Esophagus squamous epithelium (tissue), 5 donors: ENCODE results near the gene CPA2. TPM values are rescaled to one million over a fixed set of nuclear protein-coding genes. Genes with fewer than 3 reads are reported as not detected.

Experiments used
- DNase-seq: peaks from one replicate; lab custom pipeline; 2025; lab: John Stamatoyannopoulos, UW
- H3K27ac ChIP-seq, 4 donors: fragments of 200-600 bp; sonication (generic); one replicate each; pipeline ENCODE4 v1.5.1; 2016 to 2019; ENCODE audit warnings: mild to moderate bottlenecking in 1 of 4
- H3K27me3 ChIP-seq, 4 donors: fragments of 200-600 bp; sonication (generic); 1 replicate in 3 of 4; 2 replicates in 1 of 4; pipeline versions ENCODE4 v1.5.1 to v1.6.0; 2017 to 2021; ENCODE audit warnings: antibody characterized with exemption in 1 of 4
- H3K36me3 ChIP-seq, 3 donors: fragments of 200-600 bp; sonication (generic); one replicate each; pipeline ENCODE4 v1.5.1; 2016 to 2019
- H3K4me1 ChIP-seq, 3 donors: fragments of 200-600 bp; sonication (generic); one replicate each; pipeline ENCODE4 v1.5.1; 2017 to 2019
- H3K4me3 ChIP-seq, 4 donors: fragments of 200-600 bp; sonication (generic); 1 replicate in 3 of 4; 2 replicates in 1 of 4; pipeline ENCODE4 v1.5.1; 2016 to 2019; ENCODE audit warnings: mild to moderate bottlenecking in 2 of 4, moderate library complexity in 1 of 4
- H3K9me3 ChIP-seq, 3 donors: fragments of 200-600 bp; sonication (generic); one replicate each; pipeline ENCODE4 v1.5.1; 2016 to 2019
- POLR2A ChIP-seq, 4 donors: fragments of 450-650 bp; IDR thresholded peaks; one replicate each; pipeline ENCODE4 v1.6.1; 2017; ENCODE audit warnings: antibody characterized with exemption in 4 of 4, mild to moderate bottlenecking in 4 of 4, moderate library complexity in 3 of 4
- WGBS, 2 donors: methylation state at CpG; one replicate each; pipeline ENCODE4 v1.1.5; 2018; 5-methylcytosine and 5-hydroxymethylcytosine counted together
- intact Hi-C: fragments of 100-400 bp; cut with DNase I; formaldehyde crosslinking; loops from one replicate; pipeline ENCODE4 v1.15.0; 2022
- total RNA-seq, 4 donors: library from RNA; depleted of rRNA; stranded (reverse); fragments of >200 nt; gene quantifications; one replicate each; pipeline ENCODE4 v1.1.0, GENCODE V29; 2016
- TF ChIP-seq, protein P1 (sequence below), 6 experiments: fragments of 450-650 bp in 4 of 6; fragments of 200-600 bp in 2 of 6; sonication (generic) in 2 of 6; IDR thresholded peaks; one replicate each; pipeline ENCODE4 v1.5.1; 2016 to 2019; ENCODE audit warnings: antibody characterized with exemption in 6 of 6, mild to moderate bottlenecking in 4 of 6, moderate library complexity in 4 of 6
- donor health status: DM: yes; HTN: yes; CAD: no.

CPA2 gene
- total RNA-seq, 4 donors from 2014 or later, result not detected

DNA sequence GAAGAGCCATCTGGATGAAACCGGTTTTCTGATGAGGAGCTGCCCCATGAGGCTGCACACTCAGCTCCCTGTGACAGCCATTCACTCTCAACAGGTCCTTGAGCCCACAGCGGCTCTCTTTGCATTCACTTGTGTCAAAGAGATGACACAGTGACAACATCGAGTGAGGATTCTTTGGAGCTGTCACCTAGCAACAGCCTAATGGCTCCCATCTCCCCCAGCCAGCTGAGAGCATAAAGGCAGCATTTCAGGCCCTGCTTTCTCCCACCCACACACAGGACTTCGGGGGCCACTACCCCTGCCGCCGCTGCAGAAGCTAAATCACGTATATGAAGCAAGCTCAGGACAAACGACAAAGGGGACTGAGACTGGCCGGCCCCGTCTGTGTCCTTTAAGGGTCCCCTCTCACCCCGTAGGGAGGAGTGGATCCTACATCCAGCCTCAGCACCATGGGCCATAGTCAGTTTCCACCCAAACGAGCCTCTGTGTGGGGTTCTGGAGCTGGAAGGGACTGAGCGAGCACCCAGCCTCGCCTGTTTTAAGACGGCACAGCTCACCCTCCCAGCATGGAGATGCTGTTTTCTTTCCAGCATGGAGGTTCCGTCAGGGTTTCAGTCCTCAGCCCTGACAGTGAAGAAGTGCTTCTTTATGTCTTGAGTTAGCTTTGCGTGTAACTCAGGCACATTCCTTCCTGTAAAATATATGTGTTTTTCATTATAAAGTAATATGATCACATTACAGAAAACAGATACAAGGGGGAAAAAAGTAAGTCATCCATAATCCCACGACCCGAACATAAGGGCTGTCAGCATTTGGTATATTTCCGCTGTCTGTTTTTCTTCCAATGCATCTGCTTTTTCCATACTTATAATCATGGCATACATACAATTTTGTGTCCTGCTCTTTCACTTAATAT lies 31.2 kb downstream of the CPA2 start:
- 85 to 88% methylated on average over 17 to 19 of the region's 20 CpGs for WGBS, 2 donors
- no peaks in the 10 kb centered on the region for H3K36me3 ChIP-seq
- no peak overlapping the region for H3K27ac ChIP-seq
- H3K4me1 ChIP-seq, result peaks cover 12 to 45% (median 16%) of the 10 kb centered on the region in 3 donors
- intact Hi-C loops, result no loop called here
- H3K9me3 ChIP-seq, result no peaks in the 10 kb centered on the region
- no peaks in the 10 kb centered on the region for H3K27me3 ChIP-seq
- no peak for DNase-seq
- TF ChIP-seq, protein P1, sequence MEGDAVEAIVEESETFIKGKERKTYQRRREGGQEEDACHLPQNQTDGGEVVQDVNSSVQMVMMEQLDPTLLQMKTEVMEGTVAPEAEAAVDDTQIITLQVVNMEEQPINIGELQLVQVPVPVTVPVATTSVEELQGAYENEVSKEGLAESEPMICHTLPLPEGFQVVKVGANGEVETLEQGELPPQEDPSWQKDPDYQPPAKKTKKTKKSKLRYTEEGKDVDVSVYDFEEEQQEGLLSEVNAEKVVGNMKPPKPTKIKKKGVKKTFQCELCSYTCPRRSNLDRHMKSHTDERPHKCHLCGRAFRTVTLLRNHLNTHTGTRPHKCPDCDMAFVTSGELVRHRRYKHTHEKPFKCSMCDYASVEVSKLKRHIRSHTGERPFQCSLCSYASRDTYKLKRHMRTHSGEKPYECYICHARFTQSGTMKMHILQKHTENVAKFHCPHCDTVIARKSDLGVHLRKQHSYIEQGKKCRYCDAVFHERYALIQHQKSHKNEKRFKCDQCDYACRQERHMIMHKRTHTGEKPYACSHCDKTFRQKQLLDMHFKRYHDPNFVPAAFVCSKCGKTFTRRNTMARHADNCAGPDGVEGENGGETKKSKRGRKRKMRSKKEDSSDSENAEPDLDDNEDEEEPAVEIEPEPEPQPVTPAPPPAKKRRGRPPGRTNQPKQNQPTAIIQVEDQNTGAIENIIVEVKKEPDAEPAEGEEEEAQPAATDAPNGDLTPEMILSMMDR (IDR thresholded peaks at IDR 0.05), result no peak
- TF ChIP-seq POLR2A (IDR thresholded peaks at IDR 0.05), result no peak
- H3K4me3 ChIP-seq, result no peak overlapping the region

DNA sequence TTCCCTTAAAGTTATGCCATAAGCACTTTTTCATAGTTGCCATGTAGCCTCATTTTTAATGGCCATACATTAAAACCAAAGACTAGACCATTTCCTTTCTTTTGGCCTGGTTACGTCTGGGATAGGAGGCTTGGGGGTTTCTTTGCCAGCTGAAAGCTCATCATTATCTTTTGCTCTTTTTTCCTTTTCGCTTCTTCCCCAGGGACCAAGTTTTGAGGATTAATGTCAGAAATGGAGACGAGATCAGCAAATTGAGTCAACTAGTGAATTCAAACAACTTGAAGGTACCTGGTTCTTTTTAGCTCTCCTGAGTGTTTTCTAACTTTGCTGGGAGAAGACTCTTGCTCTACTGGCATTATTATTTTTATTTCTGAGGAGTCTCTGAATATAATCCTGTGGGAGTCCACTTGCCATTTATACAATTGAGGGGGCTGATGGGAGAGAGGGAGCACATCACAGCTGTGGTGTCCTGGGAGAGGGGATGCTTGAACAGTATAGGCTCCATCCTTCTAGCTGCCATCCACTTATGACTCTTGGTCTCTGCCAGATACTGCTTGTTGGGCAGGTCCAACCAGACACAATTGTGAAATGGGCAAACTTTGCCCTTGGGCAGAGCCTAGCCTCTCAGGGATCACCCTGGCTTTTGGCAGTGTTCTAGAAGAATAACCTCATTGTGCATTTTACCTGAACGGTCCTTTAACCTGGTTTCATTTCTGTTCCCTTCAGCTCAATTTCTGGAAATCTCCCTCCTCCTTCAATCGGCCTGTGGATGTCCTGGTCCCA lies 32.1 kb downstream of the CPA2 start:
- H3K27ac ChIP-seq, result peak overlapping the region in 1 of 4 donors; percentile 33
- no peak overlapping the region for H3K4me3 ChIP-seq
- intact Hi-C loops, result no loop called here
- no peak for TF ChIP-seq POLR2A (IDR thresholded peaks at IDR 0.05)
- TF ChIP-seq, protein P1 (IDR thresholded peaks at IDR 0.05), result no peak
- H3K36me3 ChIP-seq, result no peaks in the 10 kb centered on the region
- peaks cover 9 to 36% (median 10%) of the 10 kb centered on the region in 3 donors for H3K4me1 ChIP-seq
- WGBS, 2 donors, result 59 to 72% methylated on average over 5 of the region's 5 CpGs
- no peaks in the 10 kb centered on the region for H3K9me3 ChIP-seq
- H3K27me3 ChIP-seq, result no peaks in the 10 kb centered on the region
- no peak for DNase-seq

DNA sequence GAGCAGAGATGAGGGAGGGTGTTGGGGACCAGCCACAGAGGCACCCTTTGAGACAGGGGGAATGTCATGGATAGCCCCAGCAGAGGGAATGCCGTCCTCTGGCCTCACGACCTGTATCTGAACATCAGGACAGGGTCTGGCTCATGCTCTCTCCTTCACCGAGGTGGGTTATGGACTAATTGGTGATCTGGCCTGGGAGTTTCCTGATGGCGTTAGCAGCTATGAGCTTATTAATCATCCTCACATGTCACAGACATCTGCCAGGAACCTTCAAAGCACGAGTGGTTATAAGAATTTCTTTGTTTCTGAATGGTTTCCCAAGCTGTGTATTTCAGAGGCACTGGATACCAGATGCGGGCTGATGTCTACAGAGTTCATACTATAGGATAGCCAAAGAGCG lies 33.2 kb downstream of the CPA2 start:
- Histone ChIP-seq H3K4me3 (no peak overlapping the region), H3K4me1 (peaks cover 0 to 25% (median 8%) of the 10 kb centered on the region in 3 donors), H3K27me3 (no peaks in the 10 kb centered on the region), H3K27ac (no peak overlapping the region), H3K9me3 (no peaks in the 10 kb centered on the region), H3K36me3 (no peaks in the 10 kb centered on the region)
- WGBS, 2 donors, result 63 to 82% methylated on average over 5 of the region's 7 CpGs
- intact Hi-C loops, result no loop called here
- DNase-seq, result no peak
- TF ChIP-seq, protein P1 (IDR thresholded peaks at IDR 0.05), result no peak
- no peak for TF ChIP-seq POLR2A (IDR thresholded peaks at IDR 0.05)

DNA sequence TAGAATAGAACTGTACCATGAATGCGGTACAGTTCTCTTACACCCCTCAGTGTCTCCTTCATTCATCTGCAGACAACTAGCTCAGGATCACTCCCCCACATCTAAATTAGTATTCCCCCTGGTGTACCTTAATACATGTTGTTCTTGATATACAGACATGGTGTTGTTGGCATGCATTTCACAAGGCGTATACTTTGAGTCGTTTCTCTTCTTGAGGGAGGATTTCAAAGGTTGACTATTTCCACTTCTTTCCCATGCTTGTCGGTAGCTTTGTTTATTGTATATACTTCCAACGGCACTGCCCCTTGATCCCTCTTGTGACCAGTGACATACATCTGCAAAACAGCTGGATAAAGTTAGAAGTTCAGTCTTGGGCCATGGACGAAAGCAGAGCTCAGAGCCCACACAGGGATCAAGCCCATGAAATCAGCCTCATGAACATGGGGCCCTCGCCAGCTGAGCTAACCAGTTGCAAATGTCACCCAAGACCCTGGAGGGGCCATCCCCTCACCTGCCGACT lies 34.9 kb downstream of the CPA2 start:
- H3K27me3 ChIP-seq, result no peaks in the 10 kb centered on the region
- no peak for DNase-seq
- H3K4me1 ChIP-seq, result peaks cover 0 to 17% (median 8%) of the 10 kb centered on the region in 3 donors
- intact Hi-C loops, result no loop called here
- H3K4me3 ChIP-seq, result no peak overlapping the region
- H3K36me3 ChIP-seq, result no peaks in the 10 kb centered on the region
- 73 to 78% methylated on average over 6 to 7 of the region's 8 CpGs for WGBS, 2 donors
- H3K27ac ChIP-seq, result no peak overlapping the region
- no peaks in the 10 kb centered on the region for H3K9me3 ChIP-seq
- TF ChIP-seq, protein P1 (IDR thresholded peaks at IDR 0.05), result no peak
- TF ChIP-seq POLR2A (IDR thresholded peaks at IDR 0.05), result no peak
